BLaER1 (cell line): Measurements from ENCODE around the gene UBE2G2.
A peak's percentile ranks its signal among the peaks of the same experiment; 100 is the strongest.

ENCODE experiments used
- H3K27ac ChIP-seq: shearing (Covaris generic); formaldehyde crosslinking; 2 replicates; pipeline ENCODE4 v1.8.1; 2022
- H3K27me3 ChIP-seq: shearing (Covaris generic); formaldehyde crosslinking; 2 replicates; pipeline ENCODE4 v1.8.1; 2022
- H3K36me3 ChIP-seq: shearing (Covaris generic); formaldehyde crosslinking; 2 replicates; pipeline ENCODE4 v1.8.1; 2022
- H3K4me1 ChIP-seq: shearing (Covaris generic); formaldehyde crosslinking; 2 replicates; pipeline ENCODE4 v1.8.1; 2022
- H3K4me2 ChIP-seq: shearing (Covaris generic); formaldehyde crosslinking; 2 replicates; pipeline ENCODE4 v1.8.1; 2022
- H3K4me3 ChIP-seq: shearing (Covaris generic); formaldehyde crosslinking; 2 replicates; pipeline ENCODE4 v1.8.1; 2022
- H3K9ac ChIP-seq: shearing (Covaris generic); formaldehyde crosslinking; 2 replicates; pipeline ENCODE4 v1.8.1; 2022
- H3K9me3 ChIP-seq: shearing (Covaris generic); formaldehyde crosslinking; 2 replicates; pipeline ENCODE4 v1.8.1; 2022
- H4K20me1 ChIP-seq: shearing (Covaris generic); formaldehyde crosslinking; 2 replicates; pipeline ENCODE4 v1.8.1; 2022
- Cebpa-rat ChIP-seq: shearing (Covaris generic); IDR thresholded peaks from 2 replicates; pipeline ENCODE4 v1.8.1; 2022

UBE2G2 gene

DNA sequence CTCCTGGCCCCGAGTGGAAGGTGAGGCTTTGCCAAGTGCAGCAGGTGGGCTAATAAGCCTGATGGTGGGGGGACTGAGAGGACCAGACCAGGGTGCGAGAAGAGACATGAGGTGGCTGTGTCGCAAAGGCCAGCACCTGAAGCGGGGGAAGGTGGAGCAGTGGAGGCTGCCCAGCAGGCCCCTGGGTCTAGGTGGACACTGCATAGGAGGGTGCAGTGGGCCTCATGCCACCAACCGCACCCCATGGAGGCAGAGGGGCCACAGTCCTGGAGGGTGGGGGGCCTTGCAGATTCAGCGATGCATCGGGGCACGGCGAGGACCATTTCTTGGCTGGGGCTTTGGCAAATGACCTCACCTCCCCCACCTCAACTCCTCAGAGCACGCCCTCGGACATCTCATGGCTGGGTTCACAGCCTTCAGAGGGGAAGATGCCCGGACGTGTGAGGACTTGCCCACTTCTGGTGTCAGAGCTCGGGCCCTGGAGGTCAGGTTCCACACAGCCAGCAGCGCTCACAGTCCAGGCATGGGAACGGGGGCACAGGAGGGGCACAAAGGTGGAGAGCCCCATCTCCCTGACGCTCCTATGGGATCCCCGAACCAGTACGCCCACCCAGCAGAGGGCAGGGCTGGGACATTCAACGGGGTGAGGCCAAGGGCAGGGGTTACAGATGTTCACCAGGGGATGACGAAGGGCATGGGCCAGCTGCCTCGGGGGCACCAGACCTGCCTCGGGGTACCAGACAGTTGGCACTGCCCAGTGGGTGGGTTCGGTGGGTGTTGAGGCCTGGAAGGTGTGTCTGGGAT, 35.4 kb downstream of the UBE2G2 start:
- Histone ChIP-seq H3K27ac (peak overlapping the region; percentile 38), H3K36me3 (peaks cover 14% of the 10 kb centered on the region), H3K4me2 (peak overlapping the region; percentile 84), H3K4me1 (peaks cover 66% of the 10 kb centered on the region), H3K9me3 (no peaks in the 10 kb centered on the region), H3K9ac (no peak overlapping the region), H3K4me3 (no peak overlapping the region), H4K20me1 (peaks cover 49% of the 10 kb centered on the region), H3K27me3 (no peaks in the 10 kb centered on the region)
- no peak for TF ChIP-seq Cebpa-rat

- H3K9ac ChIP-seq: no peak overlapping the region
These were observed 36.2 kb downstream of the UBE2G2 start for GRCh38 chr21:44765231-44766013.

GRCh38 chr21:44764319-44765230, 37.0 kb downstream of the UBE2G2 start:
- H3K9me3 ChIP-seq: no peaks in the 10 kb centered on the region
- H3K9ac ChIP-seq: no peak overlapping the region
- no peak overlapping the region for H3K27ac ChIP-seq
- no peak for TF ChIP-seq Cebpa-rat
- peak overlapping the region; percentile 84 for H3K4me2 ChIP-seq
- H3K4me3 ChIP-seq: no peak overlapping the region
- no peaks in the 10 kb centered on the region; the same call in 1 of the 2 replicates for H3K36me3 ChIP-seq
- no peaks in the 10 kb centered on the region for H3K27me3 ChIP-seq
- H3K4me1 ChIP-seq: peaks cover 58% of the 10 kb centered on the region
- H4K20me1 ChIP-seq: peaks cover 32% of the 10 kb centered on the region

More at GRCh38 chr21:44765231-44766013, 36.2 kb downstream of the UBE2G2 start:
- no peak for TF ChIP-seq Cebpa-rat
- peak overlapping the region; percentile 30; the same call in 1 of the 2 replicates for H3K27ac ChIP-seq
- H3K9me3 ChIP-seq: no peaks in the 10 kb centered on the region
- H3K4me1 ChIP-seq: peaks cover 63% of the 10 kb centered on the region
- no peaks in the 10 kb centered on the region for H3K27me3 ChIP-seq
- H3K36me3 ChIP-seq: peaks cover 6% of the 10 kb centered on the region
- peaks cover 41% of the 10 kb centered on the region for H4K20me1 ChIP-seq
- peak overlapping the region; percentile 84 for H3K4me2 ChIP-seq
- no peak overlapping the region for H3K4me3 ChIP-seq

DNA sequence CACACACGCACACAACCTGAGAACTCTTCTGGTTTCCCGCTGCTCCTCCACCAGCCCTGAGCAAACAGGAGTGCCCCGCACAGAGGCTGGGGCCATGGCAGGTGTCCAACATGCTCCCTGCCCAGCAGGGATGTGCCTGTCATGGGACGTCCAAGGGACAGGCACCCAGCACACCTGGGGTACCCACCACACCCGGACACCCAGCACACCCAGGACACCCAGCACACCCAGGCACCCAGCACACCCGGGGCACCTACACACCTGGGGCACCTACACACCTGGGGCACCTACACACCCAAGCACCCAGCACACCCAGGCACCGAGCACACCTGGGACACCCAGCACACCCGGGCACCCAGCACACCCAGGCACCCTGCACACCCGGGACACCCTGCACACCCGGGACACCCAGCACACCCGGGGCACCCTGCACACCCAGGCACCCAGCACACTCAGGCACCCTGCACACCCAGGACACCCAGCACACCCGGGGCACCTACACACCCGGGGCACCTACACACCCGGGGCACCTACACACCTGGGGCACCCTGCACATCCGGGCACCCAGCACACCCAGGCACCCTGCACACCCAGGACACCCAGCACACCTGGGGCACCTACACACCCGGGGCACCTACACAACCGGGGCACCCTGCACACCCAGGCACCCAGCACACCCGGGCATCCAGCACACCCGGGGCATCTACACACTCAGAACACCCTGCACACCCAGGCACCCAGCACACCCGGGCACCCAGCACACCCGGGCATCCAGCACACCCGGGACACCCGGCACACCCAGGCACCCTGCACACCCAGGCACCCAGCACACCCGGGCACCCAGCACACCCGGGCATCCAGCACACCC, 37.9 kb downstream of the UBE2G2 start:
- H3K9ac ChIP-seq: no peak overlapping the region
- H3K4me2 ChIP-seq: no peak overlapping the region
- no peaks in the 10 kb centered on the region for H3K36me3 ChIP-seq
- H3K9me3 ChIP-seq: no peaks in the 10 kb centered on the region
- no peak for TF ChIP-seq Cebpa-rat
- H4K20me1 ChIP-seq: peaks cover 23% of the 10 kb centered on the region
- H3K4me1 ChIP-seq: peaks cover 49% of the 10 kb centered on the region
- no peak overlapping the region for H3K27ac ChIP-seq
- no peak overlapping the region for H3K4me3 ChIP-seq
- H3K27me3 ChIP-seq: no peaks in the 10 kb centered on the region

GRCh38 chr21:44763050-44763378, 38.6 kb downstream of the UBE2G2 start:
- Histone ChIP-seq H4K20me1 (peaks cover 16% of the 10 kb centered on the region), H3K9ac (no peak overlapping the region), H3K36me3 (no peaks in the 10 kb centered on the region), H3K9me3 (no peaks in the 10 kb centered on the region), H3K4me1 (peaks cover 42% of the 10 kb centered on the region), H3K4me3 (no peak overlapping the region), H3K4me2 (no peak overlapping the region), H3K27me3 (no peaks in the 10 kb centered on the region), H3K27ac (no peak overlapping the region)
- no peak for TF ChIP-seq Cebpa-rat

- no peak overlapping the region for H3K9ac ChIP-seq
- H3K36me3 ChIP-seq: no peaks in the 10 kb centered on the region
- H3K27me3 ChIP-seq: no peaks in the 10 kb centered on the region
- TF ChIP-seq Cebpa-rat: no peak
- no peak overlapping the region for H3K4me3 ChIP-seq
- H3K4me2 ChIP-seq: no peak overlapping the region
- no peaks in the 10 kb centered on the region for H3K9me3 ChIP-seq
- peaks cover 37% of the 10 kb centered on the region for H3K4me1 ChIP-seq
- H3K27ac ChIP-seq: no peak overlapping the region
- H4K20me1 ChIP-seq: peaks cover 11% of the 10 kb centered on the region
These were observed 39.2 kb downstream of the UBE2G2 start for GRCh38 chr21:44762221-44763049.

DNA sequence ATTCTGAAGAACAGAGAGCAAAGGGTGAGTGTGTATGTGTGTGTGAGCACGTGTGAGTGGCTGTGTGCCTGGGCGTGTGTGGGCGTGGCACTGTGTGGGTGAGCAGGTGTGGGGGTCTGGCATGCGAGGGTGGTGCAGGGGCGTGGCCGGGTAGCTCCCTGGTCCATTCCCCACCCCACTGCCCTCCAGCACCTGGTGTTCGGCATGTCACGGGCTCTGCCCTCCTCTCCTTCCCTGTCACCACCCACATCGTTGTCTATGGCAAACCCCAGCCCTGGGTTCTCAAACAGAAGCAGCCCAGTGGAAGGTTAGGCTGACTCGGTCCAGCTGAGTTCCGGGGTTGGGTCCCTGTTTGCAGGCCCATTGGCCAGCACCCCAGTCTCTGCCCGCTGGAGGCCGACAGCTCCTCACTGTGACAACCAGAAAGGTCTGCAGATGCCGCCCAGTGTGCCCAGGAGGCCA, 39.8 kb downstream of the UBE2G2 start:
- no peak overlapping the region for H3K27ac ChIP-seq
- H3K4me1 ChIP-seq: peaks cover 32% of the 10 kb centered on the region
- no peak overlapping the region for H3K4me3 ChIP-seq
- H3K27me3 ChIP-seq: no peaks in the 10 kb centered on the region
- no peak for TF ChIP-seq Cebpa-rat
- no peaks in the 10 kb centered on the region for H3K9me3 ChIP-seq
- no peak overlapping the region for H3K9ac ChIP-seq
- H4K20me1 ChIP-seq: peaks cover 4% of the 10 kb centered on the region; the same call in 1 of the 2 replicates
- H3K4me2 ChIP-seq: no peak overlapping the region
- no peaks in the 10 kb centered on the region for H3K36me3 ChIP-seq

- Histone ChIP-seq H3K9me3 (no peaks in the 10 kb centered on the region), H3K27me3 (no peaks in the 10 kb centered on the region), H3K36me3 (no peaks in the 10 kb centered on the region), H4K20me1 (no peaks in the 10 kb centered on the region), H3K9ac (no peak overlapping the region), H3K27ac (no peak overlapping the region), H3K4me3 (no peak overlapping the region), H3K4me2 (no peak overlapping the region), H3K4me1 (peaks cover 32% of the 10 kb centered on the region)
- no peak for TF ChIP-seq Cebpa-rat
These were observed 40.5 kb downstream of the UBE2G2 start for GRCh38 chr21:44761011-44761729.
